Measurements from ENCODE around the gene SLC1A7.

SLC1A7 gene

GRCh38 chr1:53043271-53043670 is 99.2 kb downstream of the SLC1A7 start:
- Histone ChIP-seq H3K9ac (ENCODE audit: low read length) (no peak overlapping the region), H3K27ac (ENCODE audit: low read depth, low read length) (no peak overlapping the region), H4K20me1 (ENCODE audit: low read depth, low read length) (no peaks in the 10 kb centered on the region), H3K4me3 (ENCODE audit: insufficient read depth, low read length, poor library complexity, severe bottlenecking) (no peak overlapping the region), H3K79me2 (ENCODE audit: insufficient read depth, low read length) (no peaks in the 10 kb centered on the region), H3K9me2 (replicated peaks; ENCODE audit: insufficient read depth, low read length) (no peaks in the 10 kb centered on the region), H3K36me3 (ENCODE audit: low read length) (no peaks in the 10 kb centered on the region), H2AFZ (ENCODE audit: low read depth, low read length, severe bottlenecking) (no peak overlapping the region), H3K4me2 (ENCODE audit: low read depth, low read length, poor library complexity, severe bottlenecking) (no peak overlapping the region), H3F3A (ENCODE audit: insufficient read depth) (no peaks in the 10 kb centered on the region), H3K27me3 (ENCODE audit: low read length) (no peaks in the 10 kb centered on the region), H3K9me3 (ENCODE audit: insufficient read depth, low read length) (no peaks in the 10 kb centered on the region)
- TF ChIP-seq CTCF (IDR thresholded peaks at IDR 0.05; ENCODE audit: insufficient read depth, low read length, poor library complexity, severe bottlenecking) (no peak), EZH2phosphoT487 (conservative IDR thresholded peaks at IDR 0.05; ENCODE audit: low read length) (no peak)

DNA sequence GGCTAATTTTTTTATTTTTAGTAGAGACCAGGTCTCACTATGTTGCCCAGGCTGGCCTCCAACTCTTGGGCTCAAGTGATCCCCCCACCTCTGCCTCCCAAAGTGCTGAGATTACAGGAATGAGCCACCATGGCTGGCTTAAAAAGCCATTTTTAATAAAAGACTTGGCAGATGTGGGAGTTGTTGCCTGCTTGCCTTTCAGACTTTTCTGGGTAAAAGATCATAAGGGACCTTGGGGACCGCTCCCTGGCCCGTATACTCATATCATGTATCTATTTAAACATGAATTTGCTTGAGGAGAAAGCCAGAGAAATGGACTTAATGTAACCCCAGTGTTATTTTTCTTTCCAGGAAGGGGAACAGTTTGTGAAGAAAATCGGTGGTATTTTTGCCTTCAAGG is 103.9 kb downstream of the SLC1A7 start:
- Histone ChIP-seq H3K9ac (ENCODE audit: low read length) (no peak overlapping the region), H3K36me3 (ENCODE audit: low read length) (no peaks in the 10 kb centered on the region), H3K79me2 (ENCODE audit: insufficient read depth, low read length) (no peaks in the 10 kb centered on the region), H3K4me3 (ENCODE audit: insufficient read depth, low read length, poor library complexity, severe bottlenecking) (no peak overlapping the region), H4K20me1 (ENCODE audit: low read depth, low read length) (no peaks in the 10 kb centered on the region), H3K4me2 (ENCODE audit: low read depth, low read length, poor library complexity, severe bottlenecking) (no peak overlapping the region), H2AFZ (ENCODE audit: low read depth, low read length, severe bottlenecking) (no peak overlapping the region), H3K27me3 (ENCODE audit: low read length) (no peaks in the 10 kb centered on the region), H3F3A (ENCODE audit: insufficient read depth) (no peaks in the 10 kb centered on the region), H3K9me2 (replicated peaks; ENCODE audit: insufficient read depth, low read length) (no peaks in the 10 kb centered on the region), H3K9me3 (ENCODE audit: insufficient read depth, low read length) (no peaks in the 10 kb centered on the region), H3K27ac (ENCODE audit: low read depth, low read length) (no peak overlapping the region)
- TF ChIP-seq CTCF (IDR thresholded peaks at IDR 0.05; ENCODE audit: insufficient read depth, low read length, poor library complexity, severe bottlenecking) (no peak), EZH2phosphoT487 (conservative IDR thresholded peaks at IDR 0.05; ENCODE audit: low read length) (no peak)
